Loucy (cell line): ENCODE data around the gene CACNA1H.

ENCODE experiments used
- H2AFZ ChIP-seq: fragments of 200-600 bp; sonication (generic); 2 replicates; pipeline ENCODE4 v1.6.0; 2016; ENCODE audit warnings: antibody characterized with exemption, mild to moderate bottlenecking, low read length, moderate library complexity
- H3F3A ChIP-seq: fragments of 200-600 bp; 2 replicates; pipeline ENCODE4 v1.6.0; 2016; ENCODE audit warnings: antibody characterized with exemption, low read depth, mild to moderate bottlenecking
- H3K27me3 ChIP-seq: fragments of 200-600 bp; sonication (generic); 2 replicates; pipeline ENCODE4 v1.6.1; 2014; ENCODE audit warnings: low read length, mild to moderate bottlenecking; ENCODE audit not compliant: insufficient read depth, poor library complexity, severe bottlenecking
- H3K36me3 ChIP-seq: fragments of 200-600 bp; sonication (generic); 2 replicates; pipeline ENCODE4 v1.6.1; 2016; ENCODE audit warnings: low read length; ENCODE audit not compliant: insufficient read depth
- H3K4me1 ChIP-seq: fragments of 200-600 bp; sonication (generic); 2 replicates; pipeline ENCODE4 v1.5.1; 2014; ENCODE audit warnings: low read length, mild to moderate bottlenecking; ENCODE audit not compliant: insufficient read depth, poor library complexity, severe bottlenecking
- H3K4me2 ChIP-seq: fragments of 200-600 bp; sonication (generic); 2 replicates; pipeline ENCODE4 v1.6.0; 2014; ENCODE audit warnings: antibody characterized with exemption, low read length, low read depth, mild to moderate bottlenecking; ENCODE audit not compliant: poor library complexity, severe bottlenecking
- H3K4me3 ChIP-seq: fragments of 200-600 bp; sonication (generic); 2 replicates; pipeline ENCODE4 v1.5.1; 2014; ENCODE audit warnings: low read length, mild to moderate bottlenecking, mixed read lengths; ENCODE audit not compliant: poor library complexity, severe bottlenecking
- H3K79me2 ChIP-seq: fragments of 200-600 bp; sonication (generic); 2 replicates; pipeline ENCODE4 v1.6.1; 2014; ENCODE audit warnings: low read length; ENCODE audit not compliant: insufficient read depth
- H3K9ac ChIP-seq: fragments of 200-600 bp; sonication (generic); 2 replicates; pipeline ENCODE4 v1.6.0; 2014; ENCODE audit warnings: mild to moderate bottlenecking, low read depth, low read length, moderate library complexity; ENCODE audit not compliant: poor library complexity, severe bottlenecking
- H3K9me2 ChIP-seq: fragments of 200-600 bp; sonication (generic); replicated peaks from 2 replicates; pipeline ENCODE4 v1.6.1; 2016; ENCODE audit warnings: low read depth, low read length, mixed read lengths
- H3K9me3 ChIP-seq: fragments of 200-600 bp; sonication (generic); 2 replicates; pipeline ENCODE4 v1.6.1; 2014; ENCODE audit warnings: mild to moderate bottlenecking, antibody characterized with exemption, low read length, low read depth; ENCODE audit not compliant: insufficient read depth
- H4K20me1 ChIP-seq: fragments of 200-600 bp; sonication (generic); 2 replicates; pipeline ENCODE4 v1.6.0; 2014; ENCODE audit warnings: antibody characterized with exemption, low read length, mild to moderate bottlenecking; ENCODE audit not compliant: insufficient read depth, poor library complexity, severe bottlenecking
- EZH2phosphoT487 ChIP-seq: fragments of 200-600 bp; IDR thresholded peaks from 2 replicates; pipeline ENCODE4 v1.6.1; 2018; ENCODE audit warnings: antibody characterized with exemption, mild to moderate bottlenecking, moderate library complexity, borderline replicate concordance
- TF ChIP-seq, protein P1 (sequence below): fragments of 200-600 bp; sonication (generic); conservative IDR thresholded peaks from 2 replicates; pipeline ENCODE4 v1.5.1; 2014; ENCODE audit warnings: mild to moderate bottlenecking, antibody characterized with exemption, low read length

Gene CACNA1H

DNA sequence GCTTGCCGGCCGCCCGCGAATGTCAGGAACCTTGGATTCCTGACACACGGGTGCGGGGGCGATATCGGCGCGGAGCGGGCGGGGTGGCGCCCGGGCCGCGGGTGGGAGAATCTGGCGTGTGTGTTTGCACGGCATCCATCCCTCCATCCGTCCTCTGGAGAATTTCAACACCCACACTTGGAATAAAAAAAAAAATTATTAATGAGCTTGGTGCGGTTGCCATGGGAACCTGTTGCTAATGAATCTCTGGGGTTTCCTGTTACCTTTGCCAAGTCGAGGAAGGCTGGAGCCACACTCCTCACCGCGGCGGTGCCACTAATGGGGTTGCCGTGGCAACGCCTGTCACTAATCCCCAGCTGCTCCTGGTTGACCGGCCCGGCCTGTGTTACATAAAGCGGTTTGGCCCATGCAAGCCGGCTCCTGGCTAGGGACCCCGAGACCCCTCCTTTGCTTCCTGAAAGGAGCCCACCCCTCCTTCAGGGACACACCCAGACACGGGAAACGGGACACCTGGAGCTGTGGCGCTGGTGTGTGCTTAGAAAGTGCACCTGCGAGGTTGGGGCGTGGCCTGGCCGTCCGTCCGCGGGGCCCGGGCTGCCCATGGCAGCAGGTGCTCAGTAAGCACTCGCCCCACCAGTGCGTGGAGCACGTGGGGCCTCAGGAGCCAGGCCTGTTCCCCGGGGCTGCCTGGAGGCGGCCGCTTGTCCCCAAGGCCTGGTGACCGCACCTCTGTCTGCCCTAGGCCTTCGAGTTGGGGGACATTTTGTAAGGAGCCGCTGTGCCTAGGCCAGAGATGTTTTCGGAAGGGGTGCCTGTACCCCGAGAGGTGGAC lies 14.6 kb downstream of the CACNA1H start:
- TF ChIP-seq, protein P1, sequence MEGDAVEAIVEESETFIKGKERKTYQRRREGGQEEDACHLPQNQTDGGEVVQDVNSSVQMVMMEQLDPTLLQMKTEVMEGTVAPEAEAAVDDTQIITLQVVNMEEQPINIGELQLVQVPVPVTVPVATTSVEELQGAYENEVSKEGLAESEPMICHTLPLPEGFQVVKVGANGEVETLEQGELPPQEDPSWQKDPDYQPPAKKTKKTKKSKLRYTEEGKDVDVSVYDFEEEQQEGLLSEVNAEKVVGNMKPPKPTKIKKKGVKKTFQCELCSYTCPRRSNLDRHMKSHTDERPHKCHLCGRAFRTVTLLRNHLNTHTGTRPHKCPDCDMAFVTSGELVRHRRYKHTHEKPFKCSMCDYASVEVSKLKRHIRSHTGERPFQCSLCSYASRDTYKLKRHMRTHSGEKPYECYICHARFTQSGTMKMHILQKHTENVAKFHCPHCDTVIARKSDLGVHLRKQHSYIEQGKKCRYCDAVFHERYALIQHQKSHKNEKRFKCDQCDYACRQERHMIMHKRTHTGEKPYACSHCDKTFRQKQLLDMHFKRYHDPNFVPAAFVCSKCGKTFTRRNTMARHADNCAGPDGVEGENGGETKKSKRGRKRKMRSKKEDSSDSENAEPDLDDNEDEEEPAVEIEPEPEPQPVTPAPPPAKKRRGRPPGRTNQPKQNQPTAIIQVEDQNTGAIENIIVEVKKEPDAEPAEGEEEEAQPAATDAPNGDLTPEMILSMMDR: no peak
- TF ChIP-seq EZH2phosphoT487: no peak
- no peaks in the 10 kb centered on the region for H3F3A ChIP-seq
- H4K20me1 ChIP-seq: no peaks in the 10 kb centered on the region
- no peaks in the 10 kb centered on the region for H3K79me2 ChIP-seq
- no peaks in the 10 kb centered on the region for H3K36me3 ChIP-seq
- no peaks in the 10 kb centered on the region for H3K27me3 ChIP-seq
- no peaks in the 10 kb centered on the region for H3K9me2 ChIP-seq
- no peak overlapping the region for H3K9ac ChIP-seq
- H3K4me1 ChIP-seq: no peaks in the 10 kb centered on the region
- no peak overlapping the region for H3K4me2 ChIP-seq
- no peaks in the 10 kb centered on the region; the same call in 1 of the 2 replicates for H3K9me3 ChIP-seq
- H2AFZ ChIP-seq: no peak overlapping the region
- no peak overlapping the region for H3K4me3 ChIP-seq

DNA sequence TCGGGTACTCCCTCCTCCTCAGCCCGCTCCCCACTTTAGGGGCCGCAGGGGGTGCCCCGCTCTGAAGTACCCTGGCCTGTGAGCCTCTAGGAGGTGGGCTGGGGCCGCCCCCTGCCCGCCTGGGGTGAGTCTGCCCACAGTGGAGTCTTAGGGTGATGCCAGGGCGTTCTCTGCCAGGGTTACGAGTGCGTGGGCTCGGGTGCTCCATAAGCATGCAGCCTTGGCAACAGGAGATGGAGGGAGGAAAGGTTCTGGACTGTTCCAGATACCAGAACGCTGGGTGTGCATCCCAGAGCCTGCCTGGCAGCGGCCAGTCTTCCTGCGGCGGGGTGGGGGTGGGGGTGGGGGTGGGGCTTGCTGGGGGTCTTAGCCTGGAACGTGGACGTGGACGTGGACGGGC lies 15.9 kb downstream of the CACNA1H start:
- Histone ChIP-seq H3K4me2 (no peak overlapping the region), H2AFZ (no peak overlapping the region), H3K4me1 (no peaks in the 10 kb centered on the region), H3K4me3 (no peak overlapping the region), H4K20me1 (no peaks in the 10 kb centered on the region), H3K9ac (no peak overlapping the region), H3K27me3 (no peaks in the 10 kb centered on the region), H3K36me3 (no peaks in the 10 kb centered on the region), H3K9me2 (no peaks in the 10 kb centered on the region), H3K9me3 (no peaks in the 10 kb centered on the region; the same call in 1 of the 2 replicates), H3F3A (no peaks in the 10 kb centered on the region), H3K79me2 (no peaks in the 10 kb centered on the region)
- no peak for TF ChIP-seq EZH2phosphoT487
- TF ChIP-seq, protein P1: no peak

DNA sequence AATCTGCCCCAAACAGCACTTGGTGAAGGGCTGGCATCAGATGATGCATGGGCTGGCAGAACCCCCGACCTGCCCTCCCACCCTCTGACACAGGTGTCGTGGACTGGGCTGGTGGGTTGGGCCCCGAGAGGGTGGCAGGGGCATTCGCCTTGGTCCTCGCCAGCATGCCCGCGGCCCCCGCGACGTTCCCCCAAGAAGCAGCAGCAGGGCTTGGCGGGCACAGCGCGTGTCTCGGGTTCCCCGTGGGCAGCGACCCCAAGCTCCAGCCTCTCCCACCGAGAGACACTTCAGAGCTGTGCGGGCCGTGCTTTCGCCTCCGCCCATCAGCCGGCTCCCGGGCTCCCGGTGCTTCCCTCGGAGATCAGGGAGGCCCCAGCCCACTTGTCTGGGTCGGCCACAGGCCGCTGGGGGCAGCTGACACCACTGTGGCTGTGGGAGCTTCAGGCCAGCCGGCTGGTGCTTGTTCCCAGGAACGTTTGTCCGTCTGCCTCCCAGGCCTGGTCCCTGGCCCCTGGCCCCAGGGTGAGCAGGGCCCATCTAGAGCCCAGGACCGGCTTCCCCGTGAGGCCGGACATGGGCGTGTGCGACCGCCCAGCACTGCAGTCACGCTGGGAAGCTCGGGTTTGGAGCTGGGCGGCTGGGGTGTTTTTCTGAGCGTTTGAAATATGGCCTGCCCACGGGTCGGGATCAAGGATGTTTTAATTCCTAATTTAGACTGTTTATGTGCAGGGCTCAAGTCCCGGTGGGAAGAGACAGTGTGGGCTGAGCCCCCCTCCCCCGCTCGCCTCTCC lies 16.6 kb downstream of the CACNA1H start:
- H3K9me2 ChIP-seq: no peaks in the 10 kb centered on the region
- H3K4me3 ChIP-seq: no peak overlapping the region
- no peaks in the 10 kb centered on the region for H3K27me3 ChIP-seq
- H4K20me1 ChIP-seq: no peaks in the 10 kb centered on the region
- H3K79me2 ChIP-seq: no peaks in the 10 kb centered on the region
- H3F3A ChIP-seq: no peaks in the 10 kb centered on the region
- TF ChIP-seq, protein P1: no peak
- H3K36me3 ChIP-seq: no peaks in the 10 kb centered on the region
- no peaks in the 10 kb centered on the region; the same call in 1 of the 2 replicates for H3K9me3 ChIP-seq
- no peaks in the 10 kb centered on the region for H3K4me1 ChIP-seq
- H3K4me2 ChIP-seq: no peak overlapping the region
- H2AFZ ChIP-seq: no peak overlapping the region
- H3K9ac ChIP-seq: no peak overlapping the region
